ENCODE measurements around the gene APCDD1L.

Gene APCDD1L

GRCh38 chr20:58463256-58463655 is 51.9 kb downstream of the APCDD1L start:
- no peak for DNase-seq

GRCh38 chr20:58461899-58462298 is 53.3 kb downstream of the APCDD1L start:
- no peak for DNase-seq

- DNase-seq: no peak
These were observed 54.1 kb downstream of the APCDD1L start for GRCh38 chr20:58461104-58461503.

- no peak for DNase-seq
These were observed 56.0 kb downstream of the APCDD1L start for GRCh38 chr20:58459058-58459750.

GRCh38 chr20:58458342-58459057 is 56.7 kb downstream of the APCDD1L start:
- no peak for DNase-seq

GRCh38 chr20:58457083-58457695 is 58.0 kb downstream of the APCDD1L start:
- DNase-seq: no peak

GRCh38 chr20:58454460-58454859 is 60.7 kb downstream of the APCDD1L start:
- DNase-seq: no peak

- no peak for DNase-seq
These were observed 61.8 kb downstream of the APCDD1L start for GRCh38 chr20:58453391-58453790.

- no peak for DNase-seq
These were observed 62.4 kb downstream of the APCDD1L start for GRCh38 chr20:58452667-58453255.

- no peak for DNase-seq
These were observed 64.9 kb downstream of the APCDD1L start for GRCh38 chr20:58450254-58450653.

GRCh38 chr20:58449681-58450221 is 65.4 kb downstream of the APCDD1L start:
- no peak for DNase-seq

GRCh38 chr20:58448958-58449357 is 66.2 kb downstream of the APCDD1L start:
- DNase-seq: no peak

- peak; percentile 58 for DNase-seq
These were observed 67.4 kb downstream of the APCDD1L start for GRCh38 chr20:58447511-58448391.

- DNase-seq: no peak
These were observed 68.3 kb downstream of the APCDD1L start for GRCh38 chr20:58446960-58447265.

- DNase-seq: no peak
These were observed 68.8 kb downstream of the APCDD1L start for GRCh38 chr20:58446264-58446959.

- DNase-seq: no peak
These were observed 70.4 kb downstream of the APCDD1L start for GRCh38 chr20:58444746-58445255.

GRCh38 chr20:58441723-58442122 is 73.5 kb downstream of the APCDD1L start:
- DNase-seq: no peak

- DNase-seq: no peak
These were observed 75.0 kb downstream of the APCDD1L start for GRCh38 chr20:58440021-58440767.

- no peak for DNase-seq
These were observed 76.0 kb downstream of the APCDD1L start for GRCh38 chr20:58438970-58439808.

Data from activated naive CD4-positive, alpha-beta T cell treated with anti-CD3 and anti-CD28 coated beads, Interleukin-2, amount 50 U/mL, for 16 hours (primary cell).